ES-I3 (cell line): Measurements from ENCODE around the gene RTN4R.

ENCODE experiments used
- H3K36me3 ChIP-seq: 2 replicates; pipeline ENCODE4 v1.6.1; 2013; ENCODE audit warnings: mild to moderate bottlenecking, low read length, control low read depth, moderate library complexity; ENCODE audit not compliant: insufficient read depth
- H3K4me1 ChIP-seq: 2 replicates; pipeline ENCODE4 v1.6.1; 2013; ENCODE audit warnings: mild to moderate bottlenecking, control low read depth, low read length; ENCODE audit not compliant: insufficient read depth
- H3K9ac ChIP-seq: 2 replicates; pipeline ENCODE4 v1.6.1; 2013; ENCODE audit warnings: low read depth, mild to moderate bottlenecking, low read length, moderate library complexity
- H3K9me3 ChIP-seq: 2 replicates; pipeline ENCODE4 v1.6.1; 2013; ENCODE audit warnings: mild to moderate bottlenecking, low read length, moderate library complexity; ENCODE audit not compliant: control insufficient read depth, insufficient read depth

The RTN4R gene

DNA sequence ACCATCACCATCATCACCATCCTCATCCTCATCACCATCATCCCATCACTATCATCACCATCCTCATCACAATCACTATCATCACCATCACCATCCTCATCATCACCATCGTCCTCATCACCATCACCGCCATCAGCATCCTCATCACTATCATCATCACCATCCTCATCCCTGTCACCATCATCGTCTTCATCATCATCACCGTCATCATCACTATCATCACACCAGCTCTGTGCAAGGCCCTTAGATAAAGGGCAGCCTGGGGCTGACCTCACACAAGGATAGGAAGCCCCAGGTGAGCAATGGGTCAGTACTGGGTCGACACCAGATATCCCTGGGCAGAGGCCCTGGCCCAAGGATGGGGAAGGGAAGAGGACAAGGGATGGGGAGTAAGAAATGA, 16.1 kb downstream of the RTN4R start:
- Histone ChIP-seq H3K4me1 (peaks cover 1% of the 10 kb centered on the region; the same call in 1 of the 2 replicates), H3K9ac (no peak overlapping the region), H3K9me3 (no peaks in the 10 kb centered on the region), H3K36me3 (no peaks in the 10 kb centered on the region; the same call in 1 of the 2 replicates)

DNA sequence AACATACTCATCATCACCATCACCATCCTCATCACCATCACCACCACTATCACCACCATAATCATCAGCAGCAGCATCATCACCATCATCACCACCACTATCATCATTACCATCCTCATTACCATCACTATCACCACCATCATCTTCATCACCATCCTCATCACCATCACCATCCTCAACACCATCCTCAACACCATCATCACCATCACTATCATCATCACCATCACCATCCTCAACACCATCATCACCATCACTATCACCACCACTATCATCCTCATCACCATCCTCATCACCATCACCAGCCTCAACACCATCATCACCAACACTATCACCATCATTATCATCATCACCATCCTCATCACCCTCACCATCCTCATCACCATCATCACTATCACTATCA, 16.6 kb downstream of the RTN4R start:
- no peak overlapping the region for H3K9ac ChIP-seq
- H3K36me3 ChIP-seq: no peaks in the 10 kb centered on the region; the same call in 1 of the 2 replicates
- H3K9me3 ChIP-seq: no peaks in the 10 kb centered on the region
- peaks cover 6% of the 10 kb centered on the region; the same call in 1 of the 2 replicates for H3K4me1 ChIP-seq

DNA sequence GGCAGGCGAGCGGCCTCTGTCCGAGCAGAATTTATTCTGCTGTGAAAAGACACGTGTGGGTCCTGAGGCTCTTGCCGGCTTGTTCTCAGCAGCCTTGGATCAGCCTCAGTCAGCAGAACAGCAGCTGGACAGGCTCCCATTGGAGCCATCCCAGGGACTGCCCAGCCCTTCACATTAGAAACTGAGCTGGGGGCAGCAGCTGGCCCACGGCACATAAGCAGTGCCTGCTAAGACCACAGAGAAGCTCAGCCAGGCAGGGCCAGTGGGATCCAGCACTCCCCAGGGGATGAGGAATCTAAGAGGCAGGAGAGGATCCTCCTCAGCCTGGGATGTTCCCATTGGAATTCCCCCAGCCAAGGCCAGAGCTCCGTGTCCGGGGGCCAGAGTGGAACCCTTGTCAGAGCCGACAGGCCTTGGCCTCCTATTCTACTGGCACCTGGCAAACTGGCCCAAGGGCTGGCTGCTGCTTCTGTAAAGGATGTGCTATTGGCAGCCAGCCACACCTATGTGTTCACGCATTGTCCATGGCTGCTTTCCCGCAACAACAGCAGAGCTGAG, 18.2 kb downstream of the RTN4R start:
- H3K4me1 ChIP-seq: peaks cover 18% of the 10 kb centered on the region
- no peak overlapping the region for H3K9ac ChIP-seq
- no peaks in the 10 kb centered on the region for H3K9me3 ChIP-seq
- H3K36me3 ChIP-seq: no peaks in the 10 kb centered on the region

DNA sequence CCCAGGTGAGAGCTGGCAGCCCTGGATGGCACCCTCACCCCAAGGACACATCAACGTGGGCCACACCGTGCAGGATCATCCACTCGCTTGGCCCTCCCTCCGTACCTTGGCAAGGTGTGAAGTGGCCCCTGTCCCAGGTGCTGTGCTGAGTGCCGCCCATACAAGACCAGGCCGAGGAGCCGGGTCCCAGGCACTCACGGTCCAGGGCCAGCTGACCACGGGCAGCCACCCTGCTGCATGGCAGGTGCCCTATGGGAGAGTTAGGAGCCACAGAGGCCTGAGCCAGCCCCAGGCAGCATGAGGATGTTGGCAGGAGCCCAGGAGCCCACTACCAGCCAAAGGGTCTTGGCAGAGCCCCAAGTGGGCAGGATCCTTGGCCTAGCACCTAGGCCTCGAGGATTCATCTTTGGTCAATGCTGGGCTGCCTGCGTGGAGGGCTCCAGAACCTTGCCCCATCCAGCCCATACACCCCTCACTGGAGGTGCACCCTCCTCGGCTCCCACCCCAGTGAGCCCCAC, 19.6 kb downstream of the RTN4R start:
- peaks cover 31% of the 10 kb centered on the region for H3K4me1 ChIP-seq
- H3K36me3 ChIP-seq: no peaks in the 10 kb centered on the region
- H3K9ac ChIP-seq: no peak overlapping the region
- no peaks in the 10 kb centered on the region for H3K9me3 ChIP-seq

DNA sequence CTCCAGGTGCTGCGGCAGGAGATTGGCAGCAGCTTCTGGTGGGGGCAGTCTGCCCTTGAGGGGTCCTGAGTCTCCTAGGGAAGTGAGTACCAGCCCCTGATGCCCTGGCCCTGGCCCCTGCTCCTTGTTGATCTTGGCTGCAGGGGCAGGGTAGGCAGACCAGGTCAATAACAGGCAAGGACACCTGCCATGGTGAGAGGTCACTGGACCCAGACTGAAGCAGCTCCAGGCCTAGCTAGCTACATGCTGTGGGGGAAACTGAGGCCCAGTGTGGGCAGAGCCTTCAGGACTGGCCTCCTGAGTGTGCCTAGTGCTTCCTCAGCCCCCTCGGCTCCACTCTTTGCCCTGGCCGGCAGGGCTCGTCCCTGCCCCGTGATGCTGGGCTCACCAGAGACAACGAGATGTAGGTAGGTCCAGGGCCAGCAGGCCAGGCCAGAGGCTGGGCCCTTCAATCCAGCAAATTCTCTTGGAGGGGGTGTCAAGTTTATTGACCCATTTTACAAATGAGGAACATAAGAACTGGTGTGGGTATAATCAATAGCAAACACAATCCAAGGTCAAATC, 20.4 kb downstream of the RTN4R start:
- peaks cover 37% of the 10 kb centered on the region for H3K4me1 ChIP-seq
- no peaks in the 10 kb centered on the region for H3K9me3 ChIP-seq
- H3K9ac ChIP-seq: no peak overlapping the region
- H3K36me3 ChIP-seq: no peaks in the 10 kb centered on the region

DNA sequence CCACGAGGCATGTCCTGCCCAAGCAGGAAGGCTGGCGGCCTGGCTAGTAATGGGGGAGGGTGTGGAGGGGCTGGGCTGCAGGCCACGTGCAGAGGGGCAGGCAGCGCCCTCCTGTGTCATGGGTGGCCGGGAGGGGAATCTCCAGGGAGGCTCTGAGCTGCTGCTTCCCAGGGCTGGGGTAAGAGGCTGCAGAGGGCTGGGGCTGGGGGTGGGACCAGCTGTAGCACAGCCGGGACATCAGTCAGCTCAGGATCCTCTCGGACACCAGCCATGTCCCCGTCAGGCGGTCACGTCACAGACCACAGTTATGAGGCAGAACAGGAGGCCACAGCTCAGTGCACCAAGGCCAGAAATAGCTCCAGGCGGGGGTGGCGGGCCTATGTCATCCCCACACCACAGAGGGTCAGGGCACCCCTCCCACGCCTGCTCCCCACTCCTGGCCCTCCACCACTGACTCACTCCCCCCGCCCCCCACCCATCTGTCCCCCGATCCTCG, 21.1 kb downstream of the RTN4R start:
- H3K4me1 ChIP-seq: peaks cover 37% of the 10 kb centered on the region
- no peak overlapping the region for H3K9ac ChIP-seq
- no peaks in the 10 kb centered on the region for H3K36me3 ChIP-seq
- H3K9me3 ChIP-seq: no peaks in the 10 kb centered on the region

DNA sequence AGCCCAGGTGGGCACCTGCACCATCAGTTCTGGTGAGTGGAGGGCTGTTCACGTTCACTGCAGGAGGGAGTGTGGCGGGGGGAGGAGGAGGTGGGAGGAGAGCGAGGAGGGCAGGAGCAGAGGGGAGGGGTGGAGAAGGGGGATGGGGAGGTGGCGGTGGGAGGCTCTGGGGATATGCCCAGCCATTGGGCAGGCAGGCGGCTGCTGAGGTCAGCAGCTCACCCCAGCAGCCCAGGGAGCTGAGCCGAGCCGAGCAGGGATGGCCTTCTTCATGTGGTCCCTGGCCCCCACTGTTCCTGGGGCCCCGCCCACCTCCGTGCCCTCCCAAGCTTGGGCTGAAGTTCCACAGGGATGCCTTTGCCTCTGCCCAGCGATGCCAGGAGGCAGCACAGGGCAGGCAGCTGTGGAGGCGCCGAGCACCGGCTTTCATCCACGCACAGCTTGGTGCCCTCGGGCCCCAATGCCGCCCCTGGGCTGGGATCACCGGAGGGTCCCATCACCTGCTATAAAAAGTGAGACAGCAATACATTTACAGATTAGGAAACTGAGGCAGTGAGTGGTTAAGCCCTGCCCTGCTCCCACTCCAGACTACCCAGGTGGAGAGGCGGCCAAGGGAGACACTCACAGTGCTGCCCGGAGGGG, 21.6 kb downstream of the RTN4R start:
- Histone ChIP-seq H3K9me3 (no peaks in the 10 kb centered on the region), H3K9ac (no peak overlapping the region), H3K4me1 (peaks cover 37% of the 10 kb centered on the region), H3K36me3 (no peaks in the 10 kb centered on the region; the same call in 1 of the 2 replicates)

DNA sequence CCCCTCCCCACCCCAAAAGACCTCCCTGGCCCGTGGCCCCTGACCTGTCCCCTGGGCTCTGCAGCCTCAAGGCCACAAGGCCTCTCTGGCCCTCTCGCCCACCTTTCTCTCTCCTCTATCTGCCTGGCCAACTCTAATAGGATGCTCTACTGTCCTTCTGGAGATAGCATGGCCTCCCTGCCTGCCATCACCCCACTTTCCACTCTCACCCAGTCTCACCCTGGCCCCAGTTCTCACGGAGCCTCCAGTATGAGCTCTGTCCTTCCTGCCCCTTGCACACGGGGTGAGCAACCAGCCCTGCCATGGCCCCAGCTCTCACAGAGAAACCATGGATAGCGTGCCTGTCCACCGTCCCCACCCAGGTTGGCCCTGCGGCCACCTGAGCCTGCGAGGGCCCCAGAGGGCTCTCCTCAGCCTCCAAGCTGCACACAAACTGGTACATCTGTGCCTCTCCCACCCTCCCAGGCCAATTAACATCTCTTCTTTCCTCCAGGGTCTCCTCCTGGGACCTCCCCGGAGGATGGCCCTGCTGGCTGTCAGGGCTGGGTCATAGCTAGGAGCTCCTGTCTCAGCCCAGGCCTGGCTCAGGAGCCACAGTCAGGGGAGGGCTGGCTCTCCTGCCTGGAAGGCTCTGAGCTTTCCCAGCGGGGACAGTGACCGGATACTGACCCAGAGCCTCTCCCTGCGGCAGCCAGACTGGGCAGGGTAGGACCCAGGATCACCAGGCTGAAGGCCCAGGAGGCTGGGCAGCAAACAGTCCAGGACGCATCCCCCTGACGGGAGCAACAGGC, 22.3 kb downstream of the RTN4R start:
- Histone ChIP-seq H3K9ac (no peak overlapping the region), H3K9me3 (no peaks in the 10 kb centered on the region), H3K36me3 (no peaks in the 10 kb centered on the region; the same call in 1 of the 2 replicates), H3K4me1 (peaks cover 41% of the 10 kb centered on the region)

DNA sequence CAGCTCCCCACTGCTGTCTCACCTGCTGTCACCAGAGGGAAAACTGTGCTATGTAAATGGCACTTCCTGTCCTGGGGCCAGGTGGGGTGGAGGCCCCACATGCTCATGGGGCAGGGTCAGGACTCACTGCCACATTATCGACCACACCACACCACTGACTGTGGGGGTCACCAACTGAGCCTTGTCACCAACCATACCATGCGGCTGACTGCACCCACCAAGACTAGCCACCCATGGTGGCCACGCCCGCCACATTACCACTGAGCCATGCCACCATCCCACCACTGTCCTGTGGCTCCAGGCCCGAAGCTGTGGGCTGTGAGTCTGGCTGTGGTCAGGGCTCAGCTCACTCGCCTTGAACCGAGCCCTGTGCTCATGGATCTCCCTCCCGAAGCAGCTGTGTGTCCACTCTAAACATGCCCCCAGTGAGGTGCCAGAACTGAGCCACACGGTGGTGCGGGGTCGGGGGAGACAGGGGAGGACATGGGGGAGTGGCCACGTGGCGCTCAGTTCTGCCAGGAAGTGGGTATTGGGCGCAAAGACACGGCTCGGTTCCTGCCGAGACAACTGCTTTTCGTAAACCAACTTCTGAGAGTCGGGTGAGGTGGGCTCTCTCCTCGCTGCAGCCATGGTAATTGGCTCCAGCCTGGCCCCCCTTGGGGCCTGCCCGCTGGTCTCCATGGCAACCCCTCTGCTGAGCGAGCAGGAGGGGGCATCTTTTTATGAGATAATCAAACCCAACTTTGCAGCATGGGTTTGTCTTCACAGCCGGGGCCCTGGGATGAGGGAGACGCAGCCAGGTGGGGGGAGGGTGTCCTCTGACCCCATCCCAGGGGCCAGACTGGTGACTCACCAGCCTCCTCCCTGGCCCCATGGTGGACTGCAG, 23.2 kb downstream of the RTN4R start:
- H3K9ac ChIP-seq: no peak overlapping the region
- H3K4me1 ChIP-seq: peaks cover 45% of the 10 kb centered on the region

DNA sequence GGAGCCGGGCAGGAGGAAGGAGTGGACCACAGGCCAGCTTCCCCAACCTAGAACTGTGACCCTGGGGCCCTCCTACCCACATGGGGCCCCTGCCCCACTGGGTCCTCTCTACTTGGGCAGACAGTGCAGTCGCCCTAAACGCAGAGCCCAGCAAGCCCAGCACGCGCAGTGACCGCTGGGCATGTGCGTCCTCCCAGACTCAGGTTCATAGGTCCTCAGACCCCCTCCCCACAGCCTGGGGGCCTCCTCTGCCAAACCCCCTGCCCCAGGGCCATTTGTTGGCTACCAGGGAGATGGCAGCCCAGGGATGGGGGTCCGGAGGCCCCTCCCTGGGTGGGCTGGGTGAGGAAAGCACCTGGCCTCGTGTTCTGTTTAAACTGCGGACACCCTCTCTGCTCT, 23.9 kb downstream of the RTN4R start:
- Histone ChIP-seq H3K4me1 (peaks cover 45% of the 10 kb centered on the region), H3K9me3 (no peaks in the 10 kb centered on the region), H3K36me3 (no peaks in the 10 kb centered on the region; the same call in 1 of the 2 replicates), H3K9ac (no peak overlapping the region)

More for the DNA sequence above, 23.2 kb downstream of the RTN4R start:
- no peaks in the 10 kb centered on the region; the same call in 1 of the 2 replicates for H3K36me3 ChIP-seq
- no peaks in the 10 kb centered on the region for H3K9me3 ChIP-seq

DNA sequence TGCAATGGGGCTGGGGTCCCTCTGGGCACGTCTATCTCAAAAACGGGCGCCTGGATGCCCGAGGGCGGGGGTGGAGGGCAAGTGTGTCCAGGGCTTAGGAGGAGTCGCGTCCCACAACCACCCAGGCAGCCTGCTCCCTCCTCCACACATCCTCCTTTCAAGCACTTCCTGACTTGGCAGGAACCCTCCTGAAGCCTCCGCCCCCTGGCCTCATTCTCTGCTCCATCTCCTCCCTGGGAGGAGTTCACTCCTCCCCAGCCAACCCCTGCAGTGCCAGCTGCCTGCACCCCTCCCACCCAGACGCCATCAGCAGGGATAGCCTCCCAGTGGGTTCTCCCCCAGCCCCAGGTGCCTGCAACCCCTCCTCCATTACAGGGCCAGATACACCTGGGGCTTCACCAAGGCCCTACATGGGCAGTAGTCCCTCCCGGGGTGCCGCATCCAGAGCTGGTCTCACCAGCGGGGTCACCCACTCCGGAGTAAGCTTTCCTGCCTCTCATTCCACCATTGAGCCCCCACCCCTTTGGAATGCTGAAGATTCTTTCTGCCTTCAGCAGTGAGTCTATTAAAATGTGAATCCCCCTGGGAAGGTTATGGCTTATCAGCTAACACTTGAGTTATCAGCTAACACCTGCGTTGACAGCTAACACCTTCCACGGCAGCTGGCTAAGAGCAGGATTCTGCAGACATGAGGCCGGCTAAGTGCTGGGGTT, 24.4 kb downstream of the RTN4R start:
- no peak overlapping the region for H3K9ac ChIP-seq
- no peaks in the 10 kb centered on the region for H3K9me3 ChIP-seq
- H3K4me1 ChIP-seq: peaks cover 45% of the 10 kb centered on the region
- H3K36me3 ChIP-seq: no peaks in the 10 kb centered on the region; the same call in 1 of the 2 replicates

DNA sequence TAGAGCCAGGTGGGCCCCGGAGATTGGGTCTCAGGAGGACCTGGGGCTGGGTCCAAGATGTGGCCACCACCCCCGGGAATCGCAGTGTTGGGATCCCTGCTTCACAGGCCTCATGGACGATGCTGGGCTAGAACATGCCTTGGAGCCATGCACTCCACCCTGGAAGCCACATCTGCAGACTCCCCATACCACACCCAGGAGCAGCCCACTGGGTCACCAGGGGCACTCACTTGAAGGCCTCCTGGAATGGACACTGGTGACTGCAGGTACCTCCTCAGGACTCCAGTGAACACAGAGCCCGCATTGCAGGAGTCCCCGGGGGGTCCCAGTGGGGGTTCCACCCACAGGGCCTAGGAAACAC, 25.0 kb downstream of the RTN4R start:
- no peaks in the 10 kb centered on the region for H3K9me3 ChIP-seq
- no peak overlapping the region for H3K9ac ChIP-seq
- H3K4me1 ChIP-seq: peaks cover 49% of the 10 kb centered on the region
- H3K36me3 ChIP-seq: no peaks in the 10 kb centered on the region; the same call in 1 of the 2 replicates
